ENCODE measurements around the gene MPP2.

The MPP2 gene

GRCh38 chr17:43906951-43907424, 348 bp downstream of the MPP2 start:
- H3K27me3 ChIP-seq (ENCODE audit: low read depth, low read length): peaks cover 22% of the 10 kb centered on the region
- TF ChIP-seq EZH2phosphoT487 (IDR thresholded peaks at IDR 0.05; ENCODE audit: low read depth) (no peak), CTCF (IDR thresholded peaks at IDR 0.05; ENCODE audit: low read depth, low read length) (no peak)
- H3K4me3 ChIP-seq (ENCODE audit: low read length): peak overlapping the region; percentile 74
- H3K79me2 ChIP-seq (ENCODE audit: low read length): no peaks in the 10 kb centered on the region
- H4K20me1 ChIP-seq (ENCODE audit: insufficient read depth, low read length): 0 out of 2 replicates have a peak, but pooled peaks cover 3% of the 10 kb centered on the region
- H3K36me3 ChIP-seq (replicated peaks; ENCODE audit: low read depth, low read length): no peaks in the 10 kb centered on the region
- peak overlapping the region; percentile 78 for H3K4me2 ChIP-seq (ENCODE audit: low read length)
- H3K4me1 ChIP-seq (ENCODE audit: low read length): peaks cover 6% of the 10 kb centered on the region; the same call in 1 of the 2 replicates
- peak overlapping the region; percentile 31; the same call in 1 of the 2 replicates for H3K9ac ChIP-seq (ENCODE audit: low read length)
- H2AFZ ChIP-seq (ENCODE audit: low read depth, low read length): peak overlapping the region; percentile 69
- no peaks in the 10 kb centered on the region for H3K9me3 ChIP-seq (ENCODE audit: insufficient read depth, low read length)
- no peak overlapping the region for H3K27ac ChIP-seq (ENCODE audit: low read length)

GRCh38 chr17:43905985-43906852, 1.1 kb downstream of the MPP2 start:
- Histone ChIP-seq H3K9ac (ENCODE audit: low read length) (no peak overlapping the region), H3K9me3 (ENCODE audit: insufficient read depth, low read length) (no peaks in the 10 kb centered on the region), H3K4me3 (ENCODE audit: low read length) (no peak overlapping the region), H3K36me3 (replicated peaks; ENCODE audit: low read depth, low read length) (no peaks in the 10 kb centered on the region), H4K20me1 (ENCODE audit: insufficient read depth, low read length) (0 out of 2 replicates have a peak, but pooled peaks cover 3% of the 10 kb centered on the region), H3K4me1 (ENCODE audit: low read length) (peaks cover 6% of the 10 kb centered on the region; the same call in 1 of the 2 replicates), H2AFZ (ENCODE audit: low read depth, low read length) (no peak overlapping the region), H3K4me2 (ENCODE audit: low read length) (no peak overlapping the region), H3K27me3 (ENCODE audit: low read depth, low read length) (peaks cover 22% of the 10 kb centered on the region), H3K27ac (ENCODE audit: low read length) (no peak overlapping the region), H3K79me2 (ENCODE audit: low read length) (no peaks in the 10 kb centered on the region)
- TF ChIP-seq CTCF (IDR thresholded peaks at IDR 0.05; ENCODE audit: low read depth, low read length): no peak
- TF ChIP-seq EZH2phosphoT487 (IDR thresholded peaks at IDR 0.05; ENCODE audit: low read depth): no peak

GRCh38 chr17:43905400-43905984, 1.8 kb downstream of the MPP2 start:
- TF ChIP-seq CTCF (IDR thresholded peaks at IDR 0.05; ENCODE audit: low read depth, low read length) (no peak), EZH2phosphoT487 (IDR thresholded peaks at IDR 0.05; ENCODE audit: low read depth) (no peak)
- Histone ChIP-seq H3K9me3 (ENCODE audit: insufficient read depth, low read length) (no peaks in the 10 kb centered on the region), H3K27me3 (ENCODE audit: low read depth, low read length) (peaks cover 22% of the 10 kb centered on the region), H3K4me3 (ENCODE audit: low read length) (no peak overlapping the region), H3K79me2 (ENCODE audit: low read length) (no peaks in the 10 kb centered on the region), H3K9ac (ENCODE audit: low read length) (no peak overlapping the region), H3K27ac (ENCODE audit: low read length) (no peak overlapping the region), H3K4me2 (ENCODE audit: low read length) (no peak overlapping the region), H3K36me3 (replicated peaks; ENCODE audit: low read depth, low read length) (no peaks in the 10 kb centered on the region), H3K4me1 (ENCODE audit: low read length) (peaks cover 6% of the 10 kb centered on the region; the same call in 1 of the 2 replicates), H4K20me1 (ENCODE audit: insufficient read depth, low read length) (0 out of 2 replicates have a peak, but pooled peaks cover 3% of the 10 kb centered on the region), H2AFZ (ENCODE audit: low read depth, low read length) (no peak overlapping the region)

All from OCI-LY3 (cell line).